Smooth muscle cell (in vitro differentiated cells): ENCODE data around the gene RAD51D. TPM values are rescaled to one million over a fixed set of nuclear protein-coding genes. Genes with fewer than 3 reads are reported as not detected.

Experiments used
- DNase-seq: peaks from one replicate; lab custom pipeline; 2025; ENCODE audit not compliant: unreplicated experiment; lab: John Stamatoyannopoulos, UW
- H2AFZ ChIP-seq: fragments of 200-600 bp; sonication (generic); 2 replicates; pipeline ENCODE4 v1.6.0; 2016; ENCODE audit warnings: antibody characterized with exemption, low read depth, mild to moderate bottlenecking
- H3F3A ChIP-seq: fragments of 200-600 bp; sonication (generic); 2 replicates; pipeline ENCODE4 v1.6.0; 2017; ENCODE audit warnings: antibody characterized with exemption, low read depth
- H3K27ac ChIP-seq: fragments of 200-600 bp; sonication (generic); 2 replicates; pipeline ENCODE4 v1.5.1; 2016; ENCODE audit warnings: low read depth, mild to moderate bottlenecking
- H3K27me3 ChIP-seq: fragments of 200-600 bp; sonication (generic); 2 replicates; pipeline ENCODE4 v1.6.1; 2016; ENCODE audit warnings: low read depth, mild to moderate bottlenecking
- H3K36me3 ChIP-seq: fragments of 200-600 bp; sonication (generic); 2 replicates; pipeline ENCODE4 v1.5.1; 2016; ENCODE audit warnings: low read depth
- H3K4me1 ChIP-seq: fragments of 200-600 bp; sonication (generic); 2 replicates; pipeline ENCODE4 v1.5.1; 2016; ENCODE audit warnings: low read depth
- H3K4me2 ChIP-seq: fragments of 200-600 bp; sonication (generic); 2 replicates; pipeline ENCODE4 v1.6.0; 2016; ENCODE audit warnings: mild to moderate bottlenecking
- H3K4me3 ChIP-seq: fragments of 200-600 bp; sonication (generic); 2 replicates; pipeline ENCODE4 v1.5.1; 2016; ENCODE audit warnings: mild to moderate bottlenecking
- H3K79me2 ChIP-seq: fragments of 200-600 bp; sonication (generic); 2 replicates; pipeline ENCODE4 v1.6.0; 2016; ENCODE audit warnings: low read depth, mild to moderate bottlenecking
- H3K9ac ChIP-seq: fragments of 200-600 bp; sonication (generic); 2 replicates; pipeline ENCODE4 v1.6.0; 2016; ENCODE audit warnings: low read depth
- H3K9me3 ChIP-seq: fragments of 200-600 bp; sonication (generic); replicated peaks from 2 replicates; pipeline ENCODE4 v1.5.1; 2016; ENCODE audit warnings: low read depth
- H4K20me1 ChIP-seq: fragments of 200-600 bp; sonication (generic); 2 replicates; pipeline ENCODE4 v1.6.0; 2016; ENCODE audit warnings: low read depth
- CTCF ChIP-seq: fragments of 200-600 bp; sonication (generic); IDR thresholded peaks from 2 replicates; pipeline ENCODE4 v1.5.1; 2017; ENCODE audit warnings: borderline replicate concordance, mild to moderate bottlenecking, antibody characterized with exemption; ENCODE audit not compliant: insufficient read depth, poor library complexity, severe bottlenecking
- WGBS: methylation state at CpG from one replicate; pipeline ENCODE4 v1.1.7; 2016; ENCODE audit warnings: low lambda C conversion rate; 5-methylcytosine and 5-hydroxymethylcytosine counted together
- polyA plus RNA-seq: library from polyadenylated mRNA; unstranded; fragments of >200 nt; fragmentation: Nextera tagmentation; extraction: Ambion mirVana; gene quantifications from 2 replicates; pipeline ENCODE4 v1.2.1, GENCODE V29; 2016
- total RNA-seq: library from RNA; depleted of rRNA; stranded (reverse); fragments of >200 nt; gene quantifications from 2 replicates; pipeline ENCODE4 v1.2.3, GENCODE V29; 2014

The RAD51D gene
- total and polyA plus RNA-seq, 2 experiments from 2014 or later, result 1.4 to 5.5 TPM

GRCh38 chr17:35074711-35075707, 44.7 kb downstream of the RAD51D start:
- H3K79me2 ChIP-seq, result peaks cover 34% of the 10 kb centered on the region
- WGBS, result 94% methylated on average over 2 of the region's 2 CpGs

GRCh38 chr17:35073991-35074627, 45.6 kb downstream of the RAD51D start:
- 80% methylated on average over 5 of the region's 5 CpGs for WGBS
- no peak for DNase-seq
- H3K27ac ChIP-seq, result no peak overlapping the region

More at GRCh38 chr17:35074711-35075707, 44.7 kb downstream of the RAD51D start:
- no peak for TF ChIP-seq CTCF
- H2AFZ ChIP-seq, result no peak overlapping the region
- H3K9me3 ChIP-seq, result no peaks in the 10 kb centered on the region
- H3K4me2 ChIP-seq, result no peak overlapping the region
- H3F3A ChIP-seq, result no peaks in the 10 kb centered on the region
- H3K27ac ChIP-seq, result no peak overlapping the region
- H3K4me3 ChIP-seq, result no peak overlapping the region
- no peaks in the 10 kb centered on the region for H3K27me3 ChIP-seq
- no peak overlapping the region for H3K9ac ChIP-seq
- no peak for DNase-seq
- no peaks in the 10 kb centered on the region for H3K36me3 ChIP-seq
- peaks cover 91% of the 10 kb centered on the region for H4K20me1 ChIP-seq
- no peaks in the 10 kb centered on the region for H3K4me1 ChIP-seq

GRCh38 chr17:35073183-35073790, 46.4 kb downstream of the RAD51D start:
- no peak for TF ChIP-seq CTCF
- no peak overlapping the region for H3K27ac ChIP-seq
- no peak overlapping the region for H3K4me2 ChIP-seq
- no peaks in the 10 kb centered on the region for H3K36me3 ChIP-seq
- H3K4me1 ChIP-seq, result no peaks in the 10 kb centered on the region
- H3K4me3 ChIP-seq, result no peak overlapping the region
- DNase-seq, result no peak
- H2AFZ ChIP-seq, result no peak overlapping the region
- no peak overlapping the region for H3K9ac ChIP-seq
- no peaks in the 10 kb centered on the region for H3K27me3 ChIP-seq
- H4K20me1 ChIP-seq, result peaks cover 86% of the 10 kb centered on the region
- H3K9me3 ChIP-seq, result no peaks in the 10 kb centered on the region
- no peaks in the 10 kb centered on the region for H3F3A ChIP-seq
- WGBS, result 85% methylated on average over 3 of the region's 3 CpGs
- peaks cover 18% of the 10 kb centered on the region for H3K79me2 ChIP-seq

More at GRCh38 chr17:35073991-35074627, 45.6 kb downstream of the RAD51D start:
- peaks cover 26% of the 10 kb centered on the region for H3K79me2 ChIP-seq
- H3K4me2 ChIP-seq, result no peak overlapping the region
- no peaks in the 10 kb centered on the region for H3K4me1 ChIP-seq
- H3K4me3 ChIP-seq, result no peak overlapping the region
- peaks cover 91% of the 10 kb centered on the region for H4K20me1 ChIP-seq
- no peak overlapping the region for H2AFZ ChIP-seq
- no peaks in the 10 kb centered on the region for H3K27me3 ChIP-seq
- no peaks in the 10 kb centered on the region for H3F3A ChIP-seq
- no peaks in the 10 kb centered on the region for H3K9me3 ChIP-seq
- no peak overlapping the region for H3K9ac ChIP-seq
- H3K36me3 ChIP-seq, result no peaks in the 10 kb centered on the region
- no peak for TF ChIP-seq CTCF
